ENCODE measurements around the gene ST8SIA1.

DNA sequence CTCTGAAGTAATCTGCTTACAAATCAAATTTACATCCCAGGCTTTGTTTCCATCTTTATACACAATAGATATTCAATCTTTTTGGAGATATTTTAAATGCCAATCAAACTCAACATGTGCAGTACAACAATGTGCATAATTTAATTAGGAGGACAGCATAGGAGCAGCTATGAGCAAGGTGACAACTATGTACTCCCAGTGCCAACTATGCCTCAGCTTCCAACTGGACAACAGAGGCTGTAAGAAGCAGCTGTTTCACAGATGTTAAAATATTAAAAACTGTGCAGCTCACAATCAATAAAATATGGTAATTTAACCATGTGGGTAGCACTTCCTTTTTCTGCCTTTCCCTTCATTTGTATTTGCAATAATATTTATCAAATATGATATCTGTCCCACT lies 99.9 kb downstream of the ST8SIA1 start:
- TF ChIP-seq, protein P1, sequence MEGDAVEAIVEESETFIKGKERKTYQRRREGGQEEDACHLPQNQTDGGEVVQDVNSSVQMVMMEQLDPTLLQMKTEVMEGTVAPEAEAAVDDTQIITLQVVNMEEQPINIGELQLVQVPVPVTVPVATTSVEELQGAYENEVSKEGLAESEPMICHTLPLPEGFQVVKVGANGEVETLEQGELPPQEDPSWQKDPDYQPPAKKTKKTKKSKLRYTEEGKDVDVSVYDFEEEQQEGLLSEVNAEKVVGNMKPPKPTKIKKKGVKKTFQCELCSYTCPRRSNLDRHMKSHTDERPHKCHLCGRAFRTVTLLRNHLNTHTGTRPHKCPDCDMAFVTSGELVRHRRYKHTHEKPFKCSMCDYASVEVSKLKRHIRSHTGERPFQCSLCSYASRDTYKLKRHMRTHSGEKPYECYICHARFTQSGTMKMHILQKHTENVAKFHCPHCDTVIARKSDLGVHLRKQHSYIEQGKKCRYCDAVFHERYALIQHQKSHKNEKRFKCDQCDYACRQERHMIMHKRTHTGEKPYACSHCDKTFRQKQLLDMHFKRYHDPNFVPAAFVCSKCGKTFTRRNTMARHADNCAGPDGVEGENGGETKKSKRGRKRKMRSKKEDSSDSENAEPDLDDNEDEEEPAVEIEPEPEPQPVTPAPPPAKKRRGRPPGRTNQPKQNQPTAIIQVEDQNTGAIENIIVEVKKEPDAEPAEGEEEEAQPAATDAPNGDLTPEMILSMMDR (IDR thresholded peaks at IDR 0.05; ENCODE audit: insufficient read depth, low read length, poor library complexity, severe bottlenecking), result no peak
- no peak for TF ChIP-seq EZH2phosphoT487 (conservative IDR thresholded peaks at IDR 0.05; ENCODE audit: low read length)

Measured in SU-DHL-6 (cell line).